Karpas-422 (cell line): ENCODE data around the gene ZRANB1. TPM values are rescaled to one million over a fixed set of nuclear protein-coding genes. Genes with fewer than 3 reads are reported as not detected.

ENCODE experiments used
- DNase-seq: peaks from one replicate; pipeline ENCODE4 v3.0.0-alpha.2; 2015
- H2AFZ ChIP-seq: fragments of 200-600 bp; sonication (generic); 2 replicates; pipeline ENCODE4 v1.6.1; 2014; ENCODE audit warnings: antibody characterized with exemption, low read length, mixed read lengths
- H3K27ac ChIP-seq: fragments of 200-600 bp; sonication (generic); 2 replicates; pipeline ENCODE4 v1.5.1; 2014; ENCODE audit warnings: mild to moderate bottlenecking, low read length, moderate library complexity
- H3K27me3 ChIP-seq: fragments of 200-600 bp; sonication (generic); 2 replicates; pipeline ENCODE4 v1.6.1; 2014; ENCODE audit warnings: low read length, mixed read lengths
- H3K36me3 ChIP-seq: fragments of 200-600 bp; sonication (generic); 2 replicates; pipeline ENCODE4 v1.6.1; 2014; ENCODE audit warnings: low read length, mixed read lengths; ENCODE audit not compliant: insufficient read depth
- H3K4me1 ChIP-seq: fragments of 200-600 bp; sonication (generic); 2 replicates; pipeline ENCODE4 v1.6.1; 2014; ENCODE audit warnings: mild to moderate bottlenecking, low read length, mixed read lengths
- H3K4me2 ChIP-seq: fragments of 200-600 bp; sonication (generic); 2 replicates; pipeline ENCODE4 v1.6.1; 2014; ENCODE audit warnings: low read length, low read depth, mild to moderate bottlenecking; ENCODE audit not compliant: poor library complexity, severe bottlenecking
- H3K4me3 ChIP-seq: fragments of 200-600 bp; sonication (generic); 2 replicates; pipeline ENCODE4 v1.5.1; 2014; ENCODE audit warnings: mild to moderate bottlenecking, antibody characterized with exemption, low read length, mixed read lengths
- H3K79me2 ChIP-seq: fragments of 200-600 bp; sonication (generic); 2 replicates; pipeline ENCODE4 v1.6.1; 2014; ENCODE audit warnings: mild to moderate bottlenecking, low read length, mixed read lengths
- H3K9ac ChIP-seq: fragments of 200-600 bp; sonication (generic); 2 replicates; pipeline ENCODE4 v1.6.0; 2014; ENCODE audit warnings: low read length
- H3K9me2 ChIP-seq: fragments of 200-600 bp; sonication (generic), shearing (Covaris generic); replicated peaks from 2 replicates; pipeline ENCODE4 v1.6.0; 2014; ENCODE audit warnings: mild to moderate bottlenecking, low read length, moderate library complexity; ENCODE audit not compliant: insufficient read depth
- H3K9me3 ChIP-seq: fragments of 300-700, 200-600 bp; sonication (generic); 2 replicates; pipeline ENCODE4 v1.6.1; 2014; ENCODE audit warnings: low read length, mixed read lengths
- H4K20me1 ChIP-seq: fragments of 200-600 bp; sonication (generic); 2 replicates; pipeline ENCODE4 v1.6.1; 2014; ENCODE audit warnings: mild to moderate bottlenecking, antibody characterized with exemption, low read length, low read depth; ENCODE audit not compliant: insufficient read depth
- total RNA-seq: library from RNA; depleted of rRNA; stranded (reverse); fragments of >200 nt; shearing (Covaris generic); gene quantifications from 2 replicates; pipeline ENCODE4 v1.2.3, GENCODE V29; 2014; ENCODE audit warnings: low replicate concordance; rRNA removed

Gene ZRANB1
- 12.3 and 13.1 TPM in 2 replicates for total RNA-seq

DNA sequence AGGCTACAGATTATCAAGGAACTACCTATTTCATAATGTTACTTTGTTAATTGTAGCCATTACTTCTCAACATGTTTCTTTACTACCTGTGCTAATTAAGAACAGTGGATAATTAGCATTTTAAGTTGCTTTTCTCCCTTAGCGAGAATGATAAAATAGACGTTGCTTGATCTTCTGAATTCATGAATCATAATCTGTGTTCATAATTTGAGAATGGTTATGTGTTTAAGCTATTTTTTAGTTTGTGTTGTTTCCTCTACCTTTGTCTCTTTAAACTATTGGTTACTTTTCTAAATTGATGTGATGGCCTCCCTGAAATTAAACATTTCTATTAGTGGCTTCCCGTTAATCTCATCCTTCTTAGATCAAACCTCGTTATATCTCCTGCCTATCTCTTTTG, at the start of gene ZRANB1:
Gene ZRANB1 (plus strand): TSS at position 301 of the 400 bp plus-strand sequence. CDS start 371 bp downstream, outside the sequence.
- 0 out of 2 replicates have a peak, but pooled peaks cover 4% of the 10 kb centered on the region for H4K20me1 ChIP-seq
- no peak within 1 kb of the TSS for H3K9ac ChIP-seq
- H3K4me2 ChIP-seq, result no peak within 1 kb of the TSS
- DNase-seq, result no peak
- peaks cover 99% of the 10 kb centered on the region for H3K79me2 ChIP-seq
- no peaks in the 10 kb centered on the region for H3K9me3 ChIP-seq
- H3K27me3 ChIP-seq, result no peaks in the 10 kb centered on the region
- no peak within 1 kb of the TSS for H2AFZ ChIP-seq
- no peaks in the 10 kb centered on the region for H3K9me2 ChIP-seq
- no peak within 1 kb of the TSS for H3K4me3 ChIP-seq
- H3K4me1 ChIP-seq, result peaks cover 12% of the 10 kb centered on the region; the same call in 1 of the 2 replicates
- H3K27ac ChIP-seq, result no peak within 1 kb of the TSS
- peaks cover 4% of the 10 kb centered on the region; the same call in 1 of the 2 replicates for H3K36me3 ChIP-seq

GRCh38 chr10:124892905-124893304, 49.0 kb upstream of the ZRANB1 start:
- Histone ChIP-seq H3K9me2 (no peaks in the 10 kb centered on the region), H3K79me2 (no peaks in the 10 kb centered on the region), H2AFZ (no peak overlapping the region), H3K4me1 (no peaks in the 10 kb centered on the region), H3K36me3 (no peaks in the 10 kb centered on the region), H3K9ac (no peak overlapping the region), H4K20me1 (no peaks in the 10 kb centered on the region), H3K27ac (no peak overlapping the region), H3K27me3 (no peaks in the 10 kb centered on the region), H3K4me2 (no peak overlapping the region), H3K4me3 (no peak overlapping the region), H3K9me3 (no peaks in the 10 kb centered on the region)
- no peak for DNase-seq

- Histone ChIP-seq H4K20me1 (no peaks in the 10 kb centered on the region), H2AFZ (no peak overlapping the region), H3K27me3 (no peaks in the 10 kb centered on the region), H3K79me2 (no peaks in the 10 kb centered on the region), H3K4me2 (no peak overlapping the region), H3K4me3 (no peak overlapping the region), H3K36me3 (no peaks in the 10 kb centered on the region), H3K9me3 (no peaks in the 10 kb centered on the region), H3K4me1 (no peaks in the 10 kb centered on the region), H3K27ac (no peak overlapping the region), H3K9ac (no peak overlapping the region), H3K9me2 (no peaks in the 10 kb centered on the region)
- no peak for DNase-seq
These were observed 47.2 kb upstream of the ZRANB1 start for GRCh38 chr10:124894569-124895215.

GRCh38 chr10:124896751-124897150, 45.2 kb upstream of the ZRANB1 start:
- no peaks in the 10 kb centered on the region for H3K4me1 ChIP-seq
- H3K27me3 ChIP-seq, result no peaks in the 10 kb centered on the region
- H3K79me2 ChIP-seq, result no peaks in the 10 kb centered on the region
- H2AFZ ChIP-seq, result no peak overlapping the region
- H3K9me3 ChIP-seq, result no peaks in the 10 kb centered on the region
- DNase-seq, result no peak
- no peaks in the 10 kb centered on the region for H3K9me2 ChIP-seq
- no peaks in the 10 kb centered on the region for H3K36me3 ChIP-seq
- no peaks in the 10 kb centered on the region for H4K20me1 ChIP-seq
- H3K4me3 ChIP-seq, result no peak overlapping the region
- H3K9ac ChIP-seq, result no peak overlapping the region
- no peak overlapping the region for H3K4me2 ChIP-seq
- no peak overlapping the region for H3K27ac ChIP-seq

- Histone ChIP-seq H3K36me3 (no peaks in the 10 kb centered on the region), H3K4me3 (no peak overlapping the region), H3K79me2 (no peaks in the 10 kb centered on the region), H3K9me3 (no peaks in the 10 kb centered on the region), H3K27ac (no peak overlapping the region), H3K9me2 (no peaks in the 10 kb centered on the region), H2AFZ (no peak overlapping the region), H3K27me3 (no peaks in the 10 kb centered on the region), H4K20me1 (no peaks in the 10 kb centered on the region), H3K4me2 (no peak overlapping the region), H3K4me1 (no peaks in the 10 kb centered on the region), H3K9ac (no peak overlapping the region)
- DNase-seq, result no peak
These were observed 43.5 kb upstream of the ZRANB1 start for GRCh38 chr10:124898471-124898870.

DNA sequence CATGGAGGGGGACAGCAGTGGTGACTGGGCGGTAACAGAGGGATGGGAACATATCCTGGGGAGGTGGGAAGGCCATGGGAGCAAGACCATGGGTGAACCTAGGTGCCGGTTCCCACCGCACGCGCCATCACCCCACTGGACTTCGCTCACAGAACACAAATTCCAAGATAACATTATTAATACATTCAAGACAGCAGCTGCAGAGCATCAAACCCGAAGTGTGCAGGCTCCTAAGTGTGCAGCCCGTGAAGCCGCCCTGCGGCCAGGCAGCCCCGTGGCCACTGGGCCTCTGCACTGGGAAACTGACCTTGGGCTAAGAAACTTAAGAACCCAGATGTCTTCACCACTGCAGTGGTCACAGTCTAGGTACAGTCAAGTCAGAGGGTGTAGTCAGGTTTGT, 42.8 kb upstream of the ZRANB1 start:
- no peaks in the 10 kb centered on the region for H3K9me2 ChIP-seq
- H3K27me3 ChIP-seq, result no peaks in the 10 kb centered on the region
- no peak overlapping the region for H3K4me3 ChIP-seq
- no peak overlapping the region for H3K27ac ChIP-seq
- no peak overlapping the region for H3K9ac ChIP-seq
- H3K4me2 ChIP-seq, result no peak overlapping the region
- no peaks in the 10 kb centered on the region for H3K9me3 ChIP-seq
- no peak overlapping the region for H2AFZ ChIP-seq
- no peak for DNase-seq
- no peaks in the 10 kb centered on the region for H3K79me2 ChIP-seq
- no peaks in the 10 kb centered on the region for H3K4me1 ChIP-seq
- H3K36me3 ChIP-seq, result no peaks in the 10 kb centered on the region
- H4K20me1 ChIP-seq, result no peaks in the 10 kb centered on the region

DNA sequence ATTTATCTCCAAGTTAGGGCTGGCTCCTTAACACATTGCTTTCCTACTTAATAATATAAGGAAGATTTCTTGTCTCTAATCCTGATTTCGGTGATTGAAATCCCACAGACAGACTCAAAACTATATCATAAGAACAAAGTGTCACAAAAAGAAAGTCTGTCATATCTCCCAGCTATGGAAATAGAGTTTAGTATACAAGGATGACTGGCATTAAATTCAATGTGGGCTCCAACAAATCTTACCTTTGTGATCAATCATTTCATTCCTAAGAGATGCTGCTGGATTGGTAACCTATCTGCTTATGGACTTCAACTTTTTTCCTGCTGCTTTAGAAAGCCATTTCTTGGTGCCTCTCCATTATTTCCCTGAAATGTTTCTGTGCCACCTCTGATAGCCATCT, 39.5 kb upstream of the ZRANB1 start:
- Histone ChIP-seq H3K9me3 (no peaks in the 10 kb centered on the region), H4K20me1 (no peaks in the 10 kb centered on the region), H3K4me2 (no peak overlapping the region), H3K27ac (no peak overlapping the region), H3K27me3 (no peaks in the 10 kb centered on the region), H2AFZ (no peak overlapping the region), H3K4me3 (no peak overlapping the region), H3K9me2 (no peaks in the 10 kb centered on the region), H3K9ac (no peak overlapping the region), H3K79me2 (no peaks in the 10 kb centered on the region), H3K36me3 (no peaks in the 10 kb centered on the region), H3K4me1 (no peaks in the 10 kb centered on the region; the same call in 1 of the 2 replicates)
- no peak for DNase-seq

DNA sequence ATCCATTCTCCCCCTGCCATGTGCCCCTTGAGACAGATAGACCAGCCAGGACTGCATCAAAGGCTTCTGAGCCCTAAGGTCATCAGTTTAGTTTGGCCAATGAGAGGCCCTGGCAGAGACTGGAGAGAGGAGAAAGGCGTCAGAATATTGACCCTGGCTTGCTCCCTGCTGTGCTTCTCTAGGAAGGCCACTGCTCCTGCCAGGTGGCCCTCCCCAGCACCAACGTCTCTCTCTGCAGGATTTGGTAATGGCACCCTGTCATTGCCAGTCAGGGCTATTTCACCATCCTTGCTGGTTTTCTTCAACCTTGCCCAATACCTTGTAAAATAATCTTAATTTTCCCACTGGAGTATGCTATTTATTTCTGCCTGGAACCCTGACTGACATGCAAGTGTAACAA, 38.8 kb upstream of the ZRANB1 start:
- H3K27me3 ChIP-seq, result no peaks in the 10 kb centered on the region
- H3K4me3 ChIP-seq, result no peak overlapping the region
- H3K27ac ChIP-seq, result no peak overlapping the region
- no peak for DNase-seq
- H2AFZ ChIP-seq, result no peak overlapping the region
- H3K9me3 ChIP-seq, result no peaks in the 10 kb centered on the region
- no peaks in the 10 kb centered on the region; the same call in 1 of the 2 replicates for H3K4me1 ChIP-seq
- no peak overlapping the region for H3K4me2 ChIP-seq
- H3K9ac ChIP-seq, result no peak overlapping the region
- H3K79me2 ChIP-seq, result no peaks in the 10 kb centered on the region
- H4K20me1 ChIP-seq, result no peaks in the 10 kb centered on the region
- H3K9me2 ChIP-seq, result no peaks in the 10 kb centered on the region
- H3K36me3 ChIP-seq, result no peaks in the 10 kb centered on the region
